IPS-18a (cell line): ENCODE results near the gene RNF151.

Source experiments
- H3K27ac ChIP-seq: one replicate; pipeline ENCODE4 v1.5.1; 2013; ENCODE audit warnings: low read length
- H3K27me3 ChIP-seq: one replicate; pipeline ENCODE4 v1.6.1; 2013; ENCODE audit warnings: mild to moderate bottlenecking, low read length; ENCODE audit not compliant: control insufficient read depth, insufficient read depth
- H3K36me3 ChIP-seq: one replicate; pipeline ENCODE4 v1.6.1; 2013; ENCODE audit warnings: low read depth, low read length; ENCODE audit not compliant: control insufficient read depth
- H3K4me1 ChIP-seq: one replicate; pipeline ENCODE4 v1.6.1; 2013; ENCODE audit warnings: low read depth, low read length; ENCODE audit not compliant: control insufficient read depth
- H3K4me3 ChIP-seq: one replicate; pipeline ENCODE4 v1.5.1; 2013; ENCODE audit warnings: low read length
- H3K9ac ChIP-seq: one replicate; pipeline ENCODE4 v1.6.1; 2013; ENCODE audit warnings: mild to moderate bottlenecking, low read length, moderate library complexity
- H3K9me3 ChIP-seq: one replicate; pipeline ENCODE4 v1.6.1; 2013; ENCODE audit warnings: low read depth, low read length; ENCODE audit not compliant: control insufficient read depth

Gene RNF151

GRCh38 chr16:2002406-2003230 is 36.0 kb downstream of the RNF151 start:
- Histone ChIP-seq H3K27me3 (no peaks in the 10 kb centered on the region), H3K4me3 (no peak overlapping the region), H3K27ac (no peak overlapping the region), H3K9me3 (no peaks in the 10 kb centered on the region), H3K9ac (no peak overlapping the region), H3K36me3 (peaks cover 42% of the 10 kb centered on the region), H3K4me1 (peaks cover 6% of the 10 kb centered on the region)

- peaks cover 10% of the 10 kb centered on the region for H3K4me1 ChIP-seq
- no peaks in the 10 kb centered on the region for H3K9me3 ChIP-seq
- no peaks in the 10 kb centered on the region for H3K27me3 ChIP-seq
- no peak overlapping the region for H3K9ac ChIP-seq
- no peak overlapping the region for H3K27ac ChIP-seq
- H3K36me3 ChIP-seq, result peaks cover 35% of the 10 kb centered on the region
- no peak overlapping the region for H3K4me3 ChIP-seq
Observed at GRCh38 chr16:2003231-2003826, 36.7 kb downstream of the RNF151 start.

GRCh38 chr16:2003827-2004641 is 37.4 kb downstream of the RNF151 start:
- Histone ChIP-seq H3K4me1 (peaks cover 13% of the 10 kb centered on the region), H3K36me3 (peaks cover 31% of the 10 kb centered on the region), H3K9me3 (no peaks in the 10 kb centered on the region), H3K27me3 (no peaks in the 10 kb centered on the region), H3K9ac (no peak overlapping the region), H3K4me3 (peak overlapping the region; percentile 14), H3K27ac (no peak overlapping the region)

GRCh38 chr16:2004795-2005517 is 38.3 kb downstream of the RNF151 start:
- Histone ChIP-seq H3K27ac (no peak overlapping the region), H3K4me1 (peaks cover 13% of the 10 kb centered on the region), H3K9ac (no peak overlapping the region)

GRCh38 chr16:2005646-2006045 is 39.0 kb downstream of the RNF151 start:
- Histone ChIP-seq H3K27me3 (no peaks in the 10 kb centered on the region), H3K36me3 (peaks cover 24% of the 10 kb centered on the region), H3K4me3 (no peak overlapping the region), H3K9ac (no peak overlapping the region), H3K9me3 (no peaks in the 10 kb centered on the region), H3K4me1 (peaks cover 19% of the 10 kb centered on the region), H3K27ac (no peak overlapping the region)

More at GRCh38 chr16:2004795-2005517, 38.3 kb downstream of the RNF151 start:
- no peak overlapping the region for H3K4me3 ChIP-seq
- H3K36me3 ChIP-seq, result peaks cover 29% of the 10 kb centered on the region
- H3K27me3 ChIP-seq, result no peaks in the 10 kb centered on the region
- no peaks in the 10 kb centered on the region for H3K9me3 ChIP-seq

- H3K9me3 ChIP-seq, result no peaks in the 10 kb centered on the region
- peaks cover 20% of the 10 kb centered on the region for H3K36me3 ChIP-seq
- peaks cover 19% of the 10 kb centered on the region for H3K4me1 ChIP-seq
- no peak overlapping the region for H3K27ac ChIP-seq
- H3K27me3 ChIP-seq, result no peaks in the 10 kb centered on the region
- no peak overlapping the region for H3K4me3 ChIP-seq
- no peak overlapping the region for H3K9ac ChIP-seq
Observed at GRCh38 chr16:2006317-2006716, 39.7 kb downstream of the RNF151 start.

GRCh38 chr16:2007081-2007836 is 40.6 kb downstream of the RNF151 start:
- H3K9ac ChIP-seq, result no peak overlapping the region
- no peaks in the 10 kb centered on the region for H3K27me3 ChIP-seq
- no peak overlapping the region for H3K27ac ChIP-seq
- H3K4me3 ChIP-seq, result no peak overlapping the region
- peaks cover 11% of the 10 kb centered on the region for H3K36me3 ChIP-seq
- peaks cover 19% of the 10 kb centered on the region for H3K4me1 ChIP-seq
- no peaks in the 10 kb centered on the region for H3K9me3 ChIP-seq

- Histone ChIP-seq H3K4me3 (peak overlapping the region; percentile 78), H3K9ac (peak overlapping the region; percentile 3), H3K27ac (no peak overlapping the region), H3K36me3 (peaks cover 3% of the 10 kb centered on the region), H3K9me3 (no peaks in the 10 kb centered on the region), H3K27me3 (no peaks in the 10 kb centered on the region), H3K4me1 (peaks cover 19% of the 10 kb centered on the region)
Observed at GRCh38 chr16:2008009-2008526, 41.4 kb downstream of the RNF151 start.

- H3K9ac ChIP-seq, result peak overlapping the region; percentile 73
- H3K4me1 ChIP-seq, result peaks cover 19% of the 10 kb centered on the region
- no peaks in the 10 kb centered on the region for H3K27me3 ChIP-seq
- no peak overlapping the region for H3K27ac ChIP-seq
- H3K9me3 ChIP-seq, result no peaks in the 10 kb centered on the region
- no peaks in the 10 kb centered on the region for H3K36me3 ChIP-seq
- peak overlapping the region; percentile 78 for H3K4me3 ChIP-seq
Observed at GRCh38 chr16:2008631-2009163, 42.0 kb downstream of the RNF151 start.

- Histone ChIP-seq H3K9ac (peak overlapping the region; percentile 73), H3K4me1 (peaks cover 16% of the 10 kb centered on the region), H3K4me3 (peak overlapping the region; percentile 78), H3K9me3 (no peaks in the 10 kb centered on the region), H3K27me3 (no peaks in the 10 kb centered on the region), H3K27ac (no peak overlapping the region), H3K36me3 (no peaks in the 10 kb centered on the region)
Observed at GRCh38 chr16:2009164-2009711, 42.6 kb downstream of the RNF151 start.
